ENCODE data around the gene GLOD4. TPM values are rescaled to one million over a fixed set of nuclear protein-coding genes. Genes with fewer than 3 reads are reported as not detected.

GLOD4 gene
- total RNA-seq, 1 donor from 2014 or later, result 61.8 TPM

DNA sequence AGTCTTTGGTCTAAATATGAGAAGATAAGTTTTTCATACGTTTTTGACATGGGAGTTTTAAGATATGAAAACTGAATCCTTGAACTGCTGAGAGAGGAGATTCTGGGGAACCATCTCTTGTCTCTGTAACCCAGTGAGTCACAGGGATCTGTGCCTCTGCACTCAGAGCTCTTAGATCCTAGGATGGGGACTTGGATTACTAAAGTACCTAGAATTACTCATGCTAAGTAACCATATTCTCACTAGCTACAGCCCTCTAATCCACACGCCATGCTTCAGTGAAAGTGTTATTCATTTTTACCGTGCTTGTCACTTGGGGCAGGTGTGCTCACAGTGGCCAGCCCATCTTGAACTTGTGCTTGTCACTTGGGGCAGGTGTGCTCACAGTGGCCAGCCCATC is 2.1 kb upstream of the GLOD4 start:
- Histone ChIP-seq H3K9me3 (ENCODE audit: insufficient read depth, low read depth, low read length) (no peaks in the 10 kb centered on the region), H3K9ac (ENCODE audit: low read length) (no peak overlapping the region), H3K79me2 (ENCODE audit: insufficient read depth, low read length) (peaks cover 70% of the 10 kb centered on the region), H3K4me3 (ENCODE audit: insufficient read depth, low read depth, low read length) (no peak overlapping the region), H3K36me3 (ENCODE audit: insufficient read depth, low read length) (peaks cover 7% of the 10 kb centered on the region), H3K4me2 (ENCODE audit: low read length) (peak overlapping the region; percentile 2), H3K27ac (ENCODE audit: low read depth, low read length) (no peak overlapping the region), H4K20me1 (ENCODE audit: insufficient read depth, low read length) (peaks cover 4% of the 10 kb centered on the region), H2AFZ (ENCODE audit: low read depth, low read length) (no peak overlapping the region), H3K27me3 (ENCODE audit: insufficient read depth, low read length) (no peaks in the 10 kb centered on the region), H3K4me1 (ENCODE audit: insufficient read depth, low read length) (peaks cover 7% of the 10 kb centered on the region)
- no peaks in the 10 kb centered on the region for H3K9me3 Mint-ChIP-seq (ENCODE audit: unreplicated experiment)
- FAIRE-seq (no peak), DNase-seq (ENCODE audit: low read depth) (no peak)
- TF ChIP-seq EZH2 (IDR thresholded peaks at IDR 0.05; ENCODE audit: insufficient read depth, low read length), result no peak
- TF ChIP-seq, protein P1, sequence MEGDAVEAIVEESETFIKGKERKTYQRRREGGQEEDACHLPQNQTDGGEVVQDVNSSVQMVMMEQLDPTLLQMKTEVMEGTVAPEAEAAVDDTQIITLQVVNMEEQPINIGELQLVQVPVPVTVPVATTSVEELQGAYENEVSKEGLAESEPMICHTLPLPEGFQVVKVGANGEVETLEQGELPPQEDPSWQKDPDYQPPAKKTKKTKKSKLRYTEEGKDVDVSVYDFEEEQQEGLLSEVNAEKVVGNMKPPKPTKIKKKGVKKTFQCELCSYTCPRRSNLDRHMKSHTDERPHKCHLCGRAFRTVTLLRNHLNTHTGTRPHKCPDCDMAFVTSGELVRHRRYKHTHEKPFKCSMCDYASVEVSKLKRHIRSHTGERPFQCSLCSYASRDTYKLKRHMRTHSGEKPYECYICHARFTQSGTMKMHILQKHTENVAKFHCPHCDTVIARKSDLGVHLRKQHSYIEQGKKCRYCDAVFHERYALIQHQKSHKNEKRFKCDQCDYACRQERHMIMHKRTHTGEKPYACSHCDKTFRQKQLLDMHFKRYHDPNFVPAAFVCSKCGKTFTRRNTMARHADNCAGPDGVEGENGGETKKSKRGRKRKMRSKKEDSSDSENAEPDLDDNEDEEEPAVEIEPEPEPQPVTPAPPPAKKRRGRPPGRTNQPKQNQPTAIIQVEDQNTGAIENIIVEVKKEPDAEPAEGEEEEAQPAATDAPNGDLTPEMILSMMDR (IDR thresholded peaks at IDR 0.05; ENCODE audit: insufficient read depth, low read depth, low read length), result no peak
- no peaks in the 10 kb centered on the region for H3K27me3 Mint-ChIP-seq (ENCODE audit: low read depth, unreplicated experiment)
- no peak overlapping the region for H3K27ac Mint-ChIP-seq (ENCODE audit: unreplicated experiment)
- H3K36me3 Mint-ChIP-seq (ENCODE audit: low read depth, unreplicated experiment), result peaks cover 3% of the 10 kb centered on the region
- peak overlapping the region; percentile 97 for H3K4me3 Mint-ChIP-seq (ENCODE audit: unreplicated experiment)
- H3K4me1 Mint-ChIP-seq (ENCODE audit: low read depth, unreplicated experiment), result peaks cover 18% of the 10 kb centered on the region

DNA sequence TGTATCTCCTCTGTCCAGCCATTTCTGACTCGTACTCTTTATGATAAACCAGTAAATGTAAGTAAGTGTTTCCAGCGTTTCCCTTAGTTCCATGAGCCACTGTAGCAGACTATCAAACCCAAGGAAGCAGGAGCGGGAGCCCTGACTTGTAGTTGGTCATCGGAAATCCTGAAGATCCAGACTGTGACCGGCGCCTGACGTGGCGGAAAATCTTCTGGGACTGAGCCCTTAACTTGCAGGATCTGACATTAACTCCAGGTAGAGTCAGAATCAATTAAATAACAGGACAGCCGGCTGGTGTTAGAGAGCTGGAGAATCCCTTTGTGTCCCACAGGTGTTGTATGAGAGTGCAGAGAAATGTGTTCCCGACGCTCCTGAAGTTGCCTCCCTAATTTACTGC is 4.0 kb downstream of the GLOD4 start:
- H3K4me1 ChIP-seq (ENCODE audit: insufficient read depth, low read length), result peaks cover 11% of the 10 kb centered on the region
- Mint-ChIP-seq H3K36me3 (ENCODE audit: low read depth, unreplicated experiment) (peaks cover 17% of the 10 kb centered on the region), H3K4me3 (ENCODE audit: unreplicated experiment) (no peak overlapping the region), H3K27me3 (ENCODE audit: low read depth, unreplicated experiment) (no peaks in the 10 kb centered on the region), H3K9me3 (ENCODE audit: unreplicated experiment) (no peaks in the 10 kb centered on the region), H3K27ac (ENCODE audit: unreplicated experiment) (no peak overlapping the region), H3K4me1 (ENCODE audit: low read depth, unreplicated experiment) (peaks cover 17% of the 10 kb centered on the region)
- peaks cover 38% of the 10 kb centered on the region for H3K79me2 ChIP-seq (ENCODE audit: insufficient read depth, low read length)
- FAIRE-seq (no peak), DNase-seq (ENCODE audit: low read depth) (no peak)
- H4K20me1 ChIP-seq (ENCODE audit: insufficient read depth, low read length), result peaks cover 13% of the 10 kb centered on the region
- H3K27me3 ChIP-seq (ENCODE audit: insufficient read depth, low read length), result no peaks in the 10 kb centered on the region
- no peak for TF ChIP-seq EZH2 (IDR thresholded peaks at IDR 0.05; ENCODE audit: insufficient read depth, low read length)
- TF ChIP-seq, protein P1 (IDR thresholded peaks at IDR 0.05; ENCODE audit: insufficient read depth, low read depth, low read length), result no peak
- H3K36me3 ChIP-seq (ENCODE audit: insufficient read depth, low read length), result peaks cover 34% of the 10 kb centered on the region
- no peak overlapping the region for H2AFZ ChIP-seq (ENCODE audit: low read depth, low read length)
- H3K4me3 ChIP-seq (ENCODE audit: insufficient read depth, low read depth, low read length), result no peak overlapping the region
- no peaks in the 10 kb centered on the region for H3K9me3 ChIP-seq (ENCODE audit: insufficient read depth, low read depth, low read length)
- no peak overlapping the region for H3K4me2 ChIP-seq (ENCODE audit: low read length)
- no peak overlapping the region for H3K27ac ChIP-seq (ENCODE audit: low read depth, low read length)
- H3K9ac ChIP-seq (ENCODE audit: low read length), result no peak overlapping the region

DNA sequence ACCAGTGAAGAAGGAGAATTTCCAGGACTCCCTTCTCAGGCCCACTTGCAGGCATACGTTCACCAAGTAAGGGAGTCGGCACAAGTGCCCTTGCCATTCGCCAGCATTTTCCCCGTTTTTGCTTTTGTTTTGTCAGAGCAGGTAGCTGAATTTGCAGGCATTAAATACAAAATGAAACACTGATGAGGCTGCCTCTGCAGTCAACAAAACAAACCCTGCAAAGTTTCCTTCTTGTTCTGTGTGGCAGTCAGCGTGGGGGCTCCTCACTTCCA is 7.8 kb downstream of the GLOD4 start:
- H3K4me3 ChIP-seq (ENCODE audit: insufficient read depth, low read depth, low read length), result no peak overlapping the region
- Mint-ChIP-seq H3K27ac (ENCODE audit: unreplicated experiment) (no peak overlapping the region), H3K27me3 (ENCODE audit: low read depth, unreplicated experiment) (no peaks in the 10 kb centered on the region), H3K36me3 (ENCODE audit: low read depth, unreplicated experiment) (peaks cover 27% of the 10 kb centered on the region), H3K4me1 (ENCODE audit: low read depth, unreplicated experiment) (peaks cover 7% of the 10 kb centered on the region), H3K4me3 (ENCODE audit: unreplicated experiment) (no peak overlapping the region), H3K9me3 (ENCODE audit: unreplicated experiment) (no peaks in the 10 kb centered on the region)
- FAIRE-seq (no peak), DNase-seq (ENCODE audit: low read depth) (no peak)
- no peak overlapping the region for H3K27ac ChIP-seq (ENCODE audit: low read depth, low read length)
- H3K9ac ChIP-seq (ENCODE audit: low read length), result no peak overlapping the region
- no peaks in the 10 kb centered on the region for H3K9me3 ChIP-seq (ENCODE audit: insufficient read depth, low read depth, low read length)
- H4K20me1 ChIP-seq (ENCODE audit: insufficient read depth, low read length), result peaks cover 13% of the 10 kb centered on the region
- peaks cover 5% of the 10 kb centered on the region for H3K79me2 ChIP-seq (ENCODE audit: insufficient read depth, low read length)
- H3K36me3 ChIP-seq (ENCODE audit: insufficient read depth, low read length), result peaks cover 57% of the 10 kb centered on the region
- peaks cover 9% of the 10 kb centered on the region for H3K4me1 ChIP-seq (ENCODE audit: insufficient read depth, low read length)
- TF ChIP-seq, protein P1 (IDR thresholded peaks at IDR 0.05; ENCODE audit: insufficient read depth, low read depth, low read length), result no peak
- no peak for TF ChIP-seq EZH2 (IDR thresholded peaks at IDR 0.05; ENCODE audit: insufficient read depth, low read length)
- H3K27me3 ChIP-seq (ENCODE audit: insufficient read depth, low read length), result no peaks in the 10 kb centered on the region
- H2AFZ ChIP-seq (ENCODE audit: low read depth, low read length), result no peak overlapping the region
- peak overlapping the region; percentile 14 for H3K4me2 ChIP-seq (ENCODE audit: low read length)
